ENCODE measurements around the gene RASGRP1. TPM values are rescaled to one million over a fixed set of nuclear protein-coding genes. Genes with fewer than 3 reads are reported as not detected.

Gene RASGRP1
- total RNA-seq, 4 donors from 2014 or later: 14.4 to 25.9 (median 18.1) TPM

DNA sequence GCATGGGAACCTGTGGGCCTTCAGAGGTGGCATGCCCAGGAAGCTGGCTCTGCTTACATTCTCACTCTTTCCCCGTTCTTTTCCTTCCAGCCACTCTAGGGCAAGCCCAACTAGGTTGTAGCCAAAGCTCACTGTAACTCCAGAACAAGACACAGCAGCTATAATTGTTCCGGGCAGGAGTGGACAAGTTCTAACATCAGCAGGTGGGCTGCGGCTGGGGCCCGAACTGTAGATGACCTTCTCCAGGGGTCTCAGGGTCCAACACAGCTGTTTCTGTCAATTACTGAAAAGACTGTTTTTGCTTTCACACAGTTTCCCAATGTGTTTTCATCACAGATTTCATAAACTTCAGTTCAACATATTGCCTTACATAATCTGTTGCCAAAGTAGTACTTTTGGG lies 11.5 kb downstream of the RASGRP1 start:
- TF ChIP-seq EP300 (IDR thresholded peaks at IDR 0.05) (no peak), POLR2AphosphoS5 (IDR thresholded peaks at IDR 0.05) (no peak), POLR2A (IDR thresholded peaks at IDR 0.05) (no peak)
- TF ChIP-seq, protein P1, sequence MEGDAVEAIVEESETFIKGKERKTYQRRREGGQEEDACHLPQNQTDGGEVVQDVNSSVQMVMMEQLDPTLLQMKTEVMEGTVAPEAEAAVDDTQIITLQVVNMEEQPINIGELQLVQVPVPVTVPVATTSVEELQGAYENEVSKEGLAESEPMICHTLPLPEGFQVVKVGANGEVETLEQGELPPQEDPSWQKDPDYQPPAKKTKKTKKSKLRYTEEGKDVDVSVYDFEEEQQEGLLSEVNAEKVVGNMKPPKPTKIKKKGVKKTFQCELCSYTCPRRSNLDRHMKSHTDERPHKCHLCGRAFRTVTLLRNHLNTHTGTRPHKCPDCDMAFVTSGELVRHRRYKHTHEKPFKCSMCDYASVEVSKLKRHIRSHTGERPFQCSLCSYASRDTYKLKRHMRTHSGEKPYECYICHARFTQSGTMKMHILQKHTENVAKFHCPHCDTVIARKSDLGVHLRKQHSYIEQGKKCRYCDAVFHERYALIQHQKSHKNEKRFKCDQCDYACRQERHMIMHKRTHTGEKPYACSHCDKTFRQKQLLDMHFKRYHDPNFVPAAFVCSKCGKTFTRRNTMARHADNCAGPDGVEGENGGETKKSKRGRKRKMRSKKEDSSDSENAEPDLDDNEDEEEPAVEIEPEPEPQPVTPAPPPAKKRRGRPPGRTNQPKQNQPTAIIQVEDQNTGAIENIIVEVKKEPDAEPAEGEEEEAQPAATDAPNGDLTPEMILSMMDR (IDR thresholded peaks at IDR 0.05): no peak
- 74% methylated on average over 4 of the region's 4 CpGs for WGBS

DNA sequence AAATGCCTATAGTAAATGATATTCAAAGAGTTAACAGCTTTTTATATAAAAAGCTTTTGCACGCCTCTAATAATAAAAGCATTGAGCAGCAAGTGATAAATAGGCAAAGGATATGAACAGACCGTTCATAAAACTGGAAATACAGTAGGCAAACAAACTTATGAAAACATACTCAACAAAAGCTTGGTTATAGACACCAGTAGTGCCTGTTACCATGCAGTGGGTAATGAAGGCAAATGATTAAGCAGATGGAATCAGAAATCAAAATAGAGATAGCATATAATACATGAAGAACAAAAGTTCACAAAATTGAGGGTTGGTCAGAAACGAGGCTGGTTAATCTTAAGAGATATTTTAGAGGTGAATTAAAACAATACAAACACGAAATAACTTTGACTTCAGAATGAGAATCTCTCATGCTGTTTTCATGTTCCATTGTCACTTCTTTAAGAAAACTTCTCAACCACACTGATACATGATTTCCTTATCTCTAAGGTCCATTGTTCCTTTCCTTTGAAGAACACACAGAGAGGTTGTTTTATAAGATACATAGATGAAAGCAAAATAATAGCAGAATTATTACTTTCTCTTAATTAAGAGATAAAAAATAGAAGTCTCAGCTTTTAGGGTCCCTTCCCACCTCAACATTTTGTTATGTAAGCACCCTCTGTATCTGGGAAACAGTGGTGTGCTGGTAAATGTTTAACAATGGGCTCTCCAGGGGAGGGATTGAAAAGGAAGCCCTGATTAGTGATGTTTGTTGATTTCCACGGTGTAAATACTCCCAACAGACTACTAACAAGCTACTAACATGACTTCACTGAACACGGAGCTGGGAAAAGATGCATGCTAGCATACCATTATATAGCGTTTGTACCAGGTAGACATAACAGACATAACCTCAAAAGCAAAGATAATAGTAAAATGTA lies 12.6 kb downstream of the RASGRP1 start:
- Histone ChIP-seq H3K4me1 (no peaks in the 10 kb centered on the region), H3K4me3 (no peak overlapping the region), H3K27me3 (peaks cover 5% of the 10 kb centered on the region), H3K27ac (no peak overlapping the region), H3K9me3 (no peaks in the 10 kb centered on the region), H3K36me3 (no peaks in the 10 kb centered on the region)
- DNase-seq (ENCODE audit: low spot score in 2 of 2): no peak
- TF ChIP-seq POLR2AphosphoS5 (IDR thresholded peaks at IDR 0.05): no peak
- no peak for TF ChIP-seq POLR2A (IDR thresholded peaks at IDR 0.05)
- TF ChIP-seq EP300 (IDR thresholded peaks at IDR 0.05): no peak
- TF ChIP-seq, protein P1 (IDR thresholded peaks at IDR 0.05): no peak
- WGBS: 55% methylated on average over 7 of the region's 7 CpGs

More for the DNA sequence above, 11.5 kb downstream of the RASGRP1 start:
- no peaks in the 10 kb centered on the region for H3K9me3 ChIP-seq
- H3K4me1 ChIP-seq: no peaks in the 10 kb centered on the region
- no peak for DNase-seq (ENCODE audit: low spot score in 2 of 2)
- no peak overlapping the region for H3K27ac ChIP-seq
- H3K27me3 ChIP-seq: no peaks in the 10 kb centered on the region
- H3K36me3 ChIP-seq: no peaks in the 10 kb centered on the region
- H3K4me3 ChIP-seq: no peak overlapping the region

DNA sequence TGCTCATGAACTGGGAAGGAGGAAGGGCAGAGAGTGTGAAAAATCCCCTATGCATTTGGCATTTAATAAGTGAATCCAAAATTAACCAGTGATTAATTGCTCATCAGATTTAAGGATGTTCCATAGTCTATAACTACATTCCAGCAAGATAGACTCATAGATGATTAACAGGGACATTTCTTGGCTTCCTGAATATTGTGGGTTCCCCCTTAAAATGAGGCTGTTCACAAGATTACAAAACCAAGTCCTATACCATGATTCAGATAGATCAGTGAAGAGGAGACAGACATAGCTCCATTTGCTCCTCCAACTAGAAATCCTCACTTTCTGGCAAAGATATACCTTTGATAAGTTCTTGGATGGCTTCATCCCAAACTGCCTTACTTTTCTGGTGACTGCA lies 15.4 kb downstream of the RASGRP1 start:
- no peaks in the 10 kb centered on the region for H3K4me1 ChIP-seq
- H3K27ac ChIP-seq: no peak overlapping the region
- peaks cover 5% of the 10 kb centered on the region for H3K27me3 ChIP-seq
- TF ChIP-seq, protein P1 (IDR thresholded peaks at IDR 0.05): no peak
- no peak for TF ChIP-seq EP300 (IDR thresholded peaks at IDR 0.05)
- TF ChIP-seq POLR2A (IDR thresholded peaks at IDR 0.05): no peak
- TF ChIP-seq POLR2AphosphoS5 (IDR thresholded peaks at IDR 0.05): no peak
- H3K9me3 ChIP-seq: no peaks in the 10 kb centered on the region
- no peak for DNase-seq (ENCODE audit: low spot score in 2 of 2)
- H3K4me3 ChIP-seq: no peak overlapping the region
- no peaks in the 10 kb centered on the region for H3K36me3 ChIP-seq

DNA sequence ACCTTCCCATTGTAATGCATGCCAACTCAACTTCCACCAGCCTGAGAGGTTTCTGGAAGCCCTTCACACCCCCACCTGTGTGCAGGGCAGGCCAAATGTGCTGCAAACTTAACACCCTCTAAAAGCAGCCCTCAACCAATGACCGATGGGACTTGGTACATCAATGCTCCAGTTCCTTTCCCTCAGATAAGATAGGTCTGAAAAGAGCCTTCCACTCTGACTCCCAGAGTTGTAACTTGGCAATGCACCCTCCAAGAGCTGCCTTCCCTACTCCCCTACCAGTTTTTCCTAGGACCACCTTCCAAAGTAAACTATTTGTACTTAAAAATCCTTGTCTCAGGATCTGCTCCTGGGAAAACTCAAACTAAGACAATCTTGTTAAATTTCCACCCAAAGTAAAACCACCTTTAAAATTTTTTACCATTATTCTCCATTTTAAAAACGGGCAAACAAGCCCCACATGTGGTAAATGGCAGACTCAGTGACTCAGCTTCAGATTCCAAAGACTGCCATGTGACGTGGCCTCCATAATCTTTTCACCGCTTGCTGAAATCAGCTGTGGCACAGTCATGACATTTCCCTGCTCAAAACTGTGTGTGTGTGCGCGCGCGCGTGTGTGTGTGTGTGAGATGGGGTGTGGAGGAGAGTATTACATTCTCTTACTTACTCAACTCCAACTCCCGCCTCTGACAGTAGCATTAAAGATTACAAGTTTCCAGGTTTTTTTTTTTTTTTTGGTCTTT lies 17.2 kb downstream of the RASGRP1 start:
- Histone ChIP-seq H3K36me3 (no peaks in the 10 kb centered on the region), H3K27ac (no peak overlapping the region), H3K9me3 (no peaks in the 10 kb centered on the region), H3K27me3 (peaks cover 5% of the 10 kb centered on the region), H3K4me3 (no peak overlapping the region), H3K4me1 (no peaks in the 10 kb centered on the region)
- no peak for DNase-seq (ENCODE audit: low spot score in 2 of 2)
- TF ChIP-seq POLR2AphosphoS5 (IDR thresholded peaks at IDR 0.05): no peak
- TF ChIP-seq EP300 (IDR thresholded peaks at IDR 0.05): no peak
- TF ChIP-seq, protein P1 (IDR thresholded peaks at IDR 0.05): no peak
- TF ChIP-seq POLR2A (IDR thresholded peaks at IDR 0.05): no peak
- WGBS: 85% methylated on average over 10 of the region's 10 CpGs

DNA sequence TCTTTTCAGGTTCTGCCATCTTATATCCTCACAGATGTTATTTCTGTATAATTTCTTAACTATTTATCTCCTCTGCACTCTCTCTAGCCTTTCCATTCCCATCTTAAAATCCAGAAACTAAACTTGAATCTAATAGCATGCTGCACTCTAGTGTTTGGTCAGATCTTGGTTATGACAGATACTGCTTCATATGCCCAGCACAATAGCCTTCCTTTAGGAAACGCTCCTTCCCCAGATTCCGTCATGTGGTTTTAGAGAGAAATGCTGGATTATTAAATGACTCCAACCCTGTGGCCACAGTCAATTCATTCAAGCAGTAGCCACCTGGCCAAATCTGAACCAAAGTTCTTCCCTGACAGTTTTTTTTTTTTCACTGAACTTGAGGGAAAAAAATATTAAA lies 19.4 kb downstream of the RASGRP1 start:
- Histone ChIP-seq H3K4me1 (no peaks in the 10 kb centered on the region), H3K27me3 (peaks cover 5% of the 10 kb centered on the region), H3K36me3 (no peaks in the 10 kb centered on the region), H3K9me3 (no peaks in the 10 kb centered on the region), H3K27ac (no peak overlapping the region), H3K4me3 (no peak overlapping the region)
- TF ChIP-seq, protein P1 (IDR thresholded peaks at IDR 0.05): no peak
- TF ChIP-seq POLR2AphosphoS5 (IDR thresholded peaks at IDR 0.05): no peak
- TF ChIP-seq POLR2A (IDR thresholded peaks at IDR 0.05): no peak
- TF ChIP-seq EP300 (IDR thresholded peaks at IDR 0.05): no peak
- 85% methylated on average over 2 of the region's 2 CpGs for WGBS
- DNase-seq (ENCODE audit: low spot score in 2 of 2): no peak

Measured in suprapubic skin (tissue), 4 donors.